WTC11 (cell line): ENCODE data around the gene CNTLN. TPM values are rescaled to one million over a fixed set of nuclear protein-coding genes. Genes with fewer than 3 reads are reported as not detected.

Source experiments
- ATAC-seq: fragments of 200-7000 bp; cut with Tn5 transposase; 2 replicates; pipeline ENCODE4 v1.10.0; 2021; ENCODE audit warnings: mild to moderate bottlenecking, moderate library complexity
- CTCF ChIA-PET: fragments of 300-600 bp; sonication (Branson Sonifier 250); formaldehyde crosslinking; loops from one replicate; lab custom pipeline; 2021; ENCODE audit warnings: antibody characterized with exemption; lab: Charles Lee
- POLR2A ChIA-PET: fragments of 350-600 bp; sonication (Branson Sonifier 250); formaldehyde crosslinking; loops from one replicate; lab custom pipeline; 2021; ENCODE audit warnings: antibody characterized with exemption; lab: Charles Lee
- DNase-seq: peaks from one replicate; pipeline ENCODE4 v3.0.0; 2021; ENCODE audit warnings: low spot score
- H3K27ac Mint-ChIP-seq: 2 replicates; pipeline ENCODE4 v1.8.0; 2021; ENCODE audit warnings: mixed read lengths
- H3K27me3 Mint-ChIP-seq: 2 replicates; pipeline ENCODE4 v1.8.0; 2021; ENCODE audit warnings: low read depth, mild to moderate bottlenecking, moderate library complexity, mixed read lengths
- H3K36me3 Mint-ChIP-seq: 2 replicates; pipeline ENCODE4 v1.8.0; 2021; ENCODE audit warnings: mixed read lengths
- H3K4me1 Mint-ChIP-seq: 2 replicates; pipeline ENCODE4 v1.8.0; 2022; ENCODE audit warnings: mixed read lengths
- H3K4me3 Mint-ChIP-seq: 2 replicates; pipeline ENCODE4 v1.8.0; 2021; ENCODE audit warnings: mild to moderate bottlenecking, moderate library complexity, mixed read lengths
- H3K9me3 Mint-ChIP-seq: 2 replicates; pipeline ENCODE4 v1.8.0; 2021; ENCODE audit warnings: mixed read lengths
- CREM ChIP-seq: sonication (generic); formaldehyde crosslinking; IDR thresholded peaks from 2 replicates; pipeline ENCODE4 v1.8.1; 2022; ENCODE audit warnings: mild to moderate bottlenecking, missing genetic modification reagents, moderate library complexity
- ESRRA ChIP-seq: sonication (generic); formaldehyde crosslinking; IDR thresholded peaks from 2 replicates; pipeline ENCODE4 v1.8.1; 2022; ENCODE audit warnings: mild to moderate bottlenecking, missing genetic modification reagents, borderline replicate concordance
- FOXP1 ChIP-seq: sonication (generic); formaldehyde crosslinking; IDR thresholded peaks from 2 replicates; pipeline ENCODE4 v1.8.0; 2022; ENCODE audit warnings: missing genetic modification reagents, mild to moderate bottlenecking, moderate library complexity, borderline replicate concordance
- HMGA2 ChIP-seq: fragments of 250-450 bp; sonication (Bioruptor Pico); IDR thresholded peaks from 2 replicates; pipeline ENCODE4 v1.4.0; 2021; ENCODE audit warnings: mild to moderate bottlenecking, moderate library complexity
- JAZF1 ChIP-seq: fragments of 250-450 bp; sonication (Bioruptor Pico); IDR thresholded peaks from 2 replicates; pipeline ENCODE4 v1.9.0; 2021; ENCODE audit warnings: moderate library complexity, mild to moderate bottlenecking, inconsistent platforms
- NR1H2 ChIP-seq: sonication (generic); formaldehyde crosslinking; IDR thresholded peaks from 2 replicates; pipeline ENCODE4 v1.9.0; 2021; ENCODE audit warnings: mild to moderate bottlenecking, moderate library complexity, missing genetic modification reagents
- NR2C2 ChIP-seq: sonication (generic); formaldehyde crosslinking; IDR thresholded peaks from 2 replicates; pipeline ENCODE4 v1.8.0; 2022; ENCODE audit warnings: mild to moderate bottlenecking, missing genetic modification reagents
- RELA ChIP-seq: sonication (generic); formaldehyde crosslinking; IDR thresholded peaks from 2 replicates; pipeline ENCODE4 v1.8.1; 2022; ENCODE audit warnings: missing genetic modification reagents, mild to moderate bottlenecking, borderline replicate concordance
- SP1 ChIP-seq: sonication (generic); formaldehyde crosslinking; conservative IDR thresholded peaks from 2 replicates; pipeline ENCODE4 v1.8.1; 2022; ENCODE audit warnings: missing genetic modification reagents
- TEAD1 ChIP-seq: sonication (generic); formaldehyde crosslinking; IDR thresholded peaks from 2 replicates; pipeline ENCODE4 v1.8.0; 2022; ENCODE audit warnings: mild to moderate bottlenecking, missing genetic modification reagents
- ZNF232 ChIP-seq: sonication (generic); formaldehyde crosslinking; IDR thresholded peaks from 2 replicates; pipeline ENCODE4 v1.8.0; 2022; ENCODE audit warnings: mild to moderate bottlenecking, missing genetic modification reagents
- ZNF416 ChIP-seq: fragments of 250-450 bp; sonication (Bioruptor Pico); IDR thresholded peaks from 2 replicates; pipeline ENCODE4 v1.9.0; 2021; ENCODE audit warnings: mild to moderate bottlenecking, inconsistent platforms
- total RNA-seq: library from RNA; stranded (reverse); gene quantifications from 3 replicates; pipeline ENCODE4 v1.2.3, GENCODE V29; 2021
- TF ChIP-seq, protein P1 (sequence below): sonication (generic); formaldehyde crosslinking; IDR thresholded peaks from 2 replicates; pipeline ENCODE4 v1.8.0; 2023; ENCODE audit warnings: missing genetic modification reagents, mild to moderate bottlenecking, borderline replicate concordance
- TF ChIP-seq, protein P2 (sequence below): sonication (generic); formaldehyde crosslinking; IDR thresholded peaks from 2 replicates; pipeline ENCODE4 v1.8.0; 2023; ENCODE audit warnings: missing genetic modification reagents
- TF ChIP-seq, protein P3 (sequence below): sonication (generic); formaldehyde crosslinking; IDR thresholded peaks from 2 replicates; pipeline ENCODE4 v1.8.1; 2022; ENCODE audit warnings: low read depth, missing genetic modification reagents, borderline replicate concordance
- TF ChIP-seq, protein P4 (sequence below): sonication (generic); formaldehyde crosslinking; IDR thresholded peaks from 2 replicates; pipeline ENCODE4 v1.8.1; 2023; ENCODE audit warnings: mild to moderate bottlenecking, moderate library complexity, missing genetic modification reagents
- TF ChIP-seq, protein P5 (sequence below): fragments of 250-450 bp; sonication (Bioruptor Pico); IDR thresholded peaks from 2 replicates; pipeline ENCODE4 v2.1.2; 2022; ENCODE audit warnings: mild to moderate bottlenecking, moderate library complexity
- TF ChIP-seq, protein P6 (sequence below): fragments of 250-450 bp; sonication (Bioruptor Pico); IDR thresholded peaks from 2 replicates; pipeline ENCODE4 v1.8.0; 2021; ENCODE audit warnings: mild to moderate bottlenecking
- TF ChIP-seq, protein P7 (sequence below): fragments of 250-450 bp; sonication (Bioruptor Pico); IDR thresholded peaks from 2 replicates; pipeline ENCODE4 v1.9.0; 2021; ENCODE audit warnings: mild to moderate bottlenecking, borderline replicate concordance

CNTLN gene
- total RNA-seq, 1 experiment from 2014 or later = 13.4 TPM

DNA sequence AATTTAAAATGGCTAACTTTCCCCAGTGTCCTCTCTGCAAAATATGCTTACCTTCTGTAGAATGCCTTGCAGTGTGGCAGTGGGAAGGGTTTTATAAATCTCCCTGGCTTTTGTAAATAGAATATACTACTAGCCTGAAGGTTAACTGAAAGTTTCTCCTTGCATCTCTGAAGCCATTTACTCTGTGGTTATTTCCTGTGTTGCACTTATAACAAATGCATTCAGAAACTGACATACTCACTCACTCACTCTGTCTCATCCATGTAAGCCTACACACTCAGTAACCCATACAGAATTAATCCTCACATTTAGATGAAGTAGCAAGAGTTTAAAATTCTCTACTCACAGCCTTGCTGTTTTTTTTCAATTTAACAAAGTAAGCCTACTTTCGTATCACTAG lies 356.9 kb downstream of the CNTLN start (continued):
- TF ChIP-seq, protein P1, sequence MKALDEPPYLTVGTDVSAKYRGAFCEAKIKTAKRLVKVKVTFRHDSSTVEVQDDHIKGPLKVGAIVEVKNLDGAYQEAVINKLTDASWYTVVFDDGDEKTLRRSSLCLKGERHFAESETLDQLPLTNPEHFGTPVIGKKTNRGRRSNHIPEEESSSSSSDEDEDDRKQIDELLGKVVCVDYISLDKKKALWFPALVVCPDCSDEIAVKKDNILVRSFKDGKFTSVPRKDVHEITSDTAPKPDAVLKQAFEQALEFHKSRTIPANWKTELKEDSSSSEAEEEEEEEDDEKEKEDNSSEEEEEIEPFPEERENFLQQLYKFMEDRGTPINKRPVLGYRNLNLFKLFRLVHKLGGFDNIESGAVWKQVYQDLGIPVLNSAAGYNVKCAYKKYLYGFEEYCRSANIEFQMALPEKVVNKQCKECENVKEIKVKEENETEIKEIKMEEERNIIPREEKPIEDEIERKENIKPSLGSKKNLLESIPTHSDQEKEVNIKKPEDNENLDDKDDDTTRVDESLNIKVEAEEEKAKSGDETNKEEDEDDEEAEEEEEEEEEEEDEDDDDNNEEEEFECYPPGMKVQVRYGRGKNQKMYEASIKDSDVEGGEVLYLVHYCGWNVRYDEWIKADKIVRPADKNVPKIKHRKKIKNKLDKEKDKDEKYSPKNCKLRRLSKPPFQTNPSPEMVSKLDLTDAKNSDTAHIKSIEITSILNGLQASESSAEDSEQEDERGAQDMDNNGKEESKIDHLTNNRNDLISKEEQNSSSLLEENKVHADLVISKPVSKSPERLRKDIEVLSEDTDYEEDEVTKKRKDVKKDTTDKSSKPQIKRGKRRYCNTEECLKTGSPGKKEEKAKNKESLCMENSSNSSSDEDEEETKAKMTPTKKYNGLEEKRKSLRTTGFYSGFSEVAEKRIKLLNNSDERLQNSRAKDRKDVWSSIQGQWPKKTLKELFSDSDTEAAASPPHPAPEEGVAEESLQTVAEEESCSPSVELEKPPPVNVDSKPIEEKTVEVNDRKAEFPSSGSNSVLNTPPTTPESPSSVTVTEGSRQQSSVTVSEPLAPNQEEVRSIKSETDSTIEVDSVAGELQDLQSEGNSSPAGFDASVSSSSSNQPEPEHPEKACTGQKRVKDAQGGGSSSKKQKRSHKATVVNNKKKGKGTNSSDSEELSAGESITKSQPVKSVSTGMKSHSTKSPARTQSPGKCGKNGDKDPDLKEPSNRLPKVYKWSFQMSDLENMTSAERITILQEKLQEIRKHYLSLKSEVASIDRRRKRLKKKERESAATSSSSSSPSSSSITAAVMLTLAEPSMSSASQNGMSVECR (CRISPR knock-in tag) = no peak
- TF ChIP-seq CREM (CRISPR knock-in tag) = no peak
- TF ChIP-seq, protein P2, sequence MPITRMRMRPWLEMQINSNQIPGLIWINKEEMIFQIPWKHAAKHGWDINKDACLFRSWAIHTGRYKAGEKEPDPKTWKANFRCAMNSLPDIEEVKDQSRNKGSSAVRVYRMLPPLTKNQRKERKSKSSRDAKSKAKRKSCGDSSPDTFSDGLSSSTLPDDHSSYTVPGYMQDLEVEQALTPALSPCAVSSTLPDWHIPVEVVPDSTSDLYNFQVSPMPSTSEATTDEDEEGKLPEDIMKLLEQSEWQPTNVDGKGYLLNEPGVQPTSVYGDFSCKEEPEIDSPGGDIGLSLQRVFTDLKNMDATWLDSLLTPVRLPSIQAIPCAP = no peak
- no peak for TF ChIP-seq NR1H2
- TF ChIP-seq NR2C2 (CRISPR knock-in tag) = no peak
- TF ChIP-seq SP1 (CRISPR knock-in tag) = no peak
- TF ChIP-seq, protein P3, sequence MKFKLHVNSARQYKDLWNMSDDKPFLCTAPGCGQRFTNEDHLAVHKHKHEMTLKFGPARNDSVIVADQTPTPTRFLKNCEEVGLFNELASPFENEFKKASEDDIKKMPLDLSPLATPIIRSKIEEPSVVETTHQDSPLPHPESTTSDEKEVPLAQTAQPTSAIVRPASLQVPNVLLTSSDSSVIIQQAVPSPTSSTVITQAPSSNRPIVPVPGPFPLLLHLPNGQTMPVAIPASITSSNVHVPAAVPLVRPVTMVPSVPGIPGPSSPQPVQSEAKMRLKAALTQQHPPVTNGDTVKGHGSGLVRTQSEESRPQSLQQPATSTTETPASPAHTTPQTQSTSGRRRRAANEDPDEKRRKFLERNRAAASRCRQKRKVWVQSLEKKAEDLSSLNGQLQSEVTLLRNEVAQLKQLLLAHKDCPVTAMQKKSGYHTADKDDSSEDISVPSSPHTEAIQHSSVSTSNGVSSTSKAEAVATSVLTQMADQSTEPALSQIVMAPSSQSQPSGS (CRISPR knock-in tag) = no peak

DNA sequence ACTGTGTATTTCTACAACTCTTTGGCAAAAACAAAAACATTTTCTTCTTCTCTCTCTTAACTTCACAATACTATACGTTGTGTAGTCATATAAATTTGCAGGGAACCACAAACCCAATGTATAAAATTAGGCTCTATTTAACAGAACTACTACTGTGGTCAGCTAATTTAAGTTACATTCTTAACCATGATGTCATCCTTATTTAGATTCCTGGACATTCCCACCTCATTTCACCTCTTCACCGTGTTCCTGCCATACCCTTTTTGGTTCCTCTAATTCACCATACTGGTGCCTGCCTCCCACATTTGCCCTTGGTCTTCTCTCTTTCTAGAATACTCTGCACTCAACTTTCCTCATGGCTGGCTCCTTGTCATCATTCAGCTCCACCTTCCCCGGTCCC lies 368.4 kb downstream of the CNTLN start:
- Mint-ChIP-seq H3K27ac (no peak overlapping the region), H3K9me3 (peaks cover 6% of the 10 kb centered on the region; the same call in 1 of the 2 replicates), H3K4me1 (no peaks in the 10 kb centered on the region), H3K36me3 (no peaks in the 10 kb centered on the region), H3K27me3 (no peaks in the 10 kb centered on the region), H3K4me3 (no peak overlapping the region)
- no peak for DNase-seq
- CTCF ChIA-PET = no interaction called here
- TF ChIP-seq NR2C2 (CRISPR knock-in tag) (no peak), TEAD1 (no peak), ZNF232 (CRISPR knock-in tag) (no peak), JAZF1 (CRISPR knock-in tag) (no peak), HMGA2 (no peak), ESRRA (no peak), RELA (CRISPR knock-in tag) (no peak), ZNF416 (CRISPR knock-in tag) (no peak), FOXP1 (no peak)
- TF ChIP-seq, protein P4, sequence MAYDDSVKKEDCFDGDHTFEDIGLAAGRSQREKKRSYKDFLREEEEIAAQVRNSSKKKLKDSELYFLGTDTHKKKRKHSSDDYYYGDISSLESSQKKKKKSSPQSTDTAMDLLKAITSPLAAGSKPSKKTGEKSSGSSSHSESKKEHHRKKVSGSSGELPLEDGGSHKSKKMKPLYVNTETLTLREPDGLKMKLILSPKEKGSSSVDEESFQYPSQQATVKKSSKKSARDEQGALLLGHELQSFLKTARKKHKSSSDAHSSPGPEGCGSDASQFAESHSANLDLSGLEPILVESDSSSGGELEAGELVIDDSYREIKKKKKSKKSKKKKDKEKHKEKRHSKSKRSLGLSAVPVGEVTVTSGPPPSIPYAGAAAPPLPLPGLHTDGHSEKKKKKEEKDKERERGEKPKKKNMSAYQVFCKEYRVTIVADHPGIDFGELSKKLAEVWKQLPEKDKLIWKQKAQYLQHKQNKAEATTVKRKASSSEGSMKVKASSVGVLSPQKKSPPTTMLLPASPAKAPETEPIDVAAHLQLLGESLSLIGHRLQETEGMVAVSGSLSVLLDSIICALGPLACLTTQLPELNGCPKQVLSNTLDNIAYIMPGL (CRISPR knock-in tag) = no peak
- TF ChIP-seq, protein P2 = no peak
- TF ChIP-seq, protein P5, sequence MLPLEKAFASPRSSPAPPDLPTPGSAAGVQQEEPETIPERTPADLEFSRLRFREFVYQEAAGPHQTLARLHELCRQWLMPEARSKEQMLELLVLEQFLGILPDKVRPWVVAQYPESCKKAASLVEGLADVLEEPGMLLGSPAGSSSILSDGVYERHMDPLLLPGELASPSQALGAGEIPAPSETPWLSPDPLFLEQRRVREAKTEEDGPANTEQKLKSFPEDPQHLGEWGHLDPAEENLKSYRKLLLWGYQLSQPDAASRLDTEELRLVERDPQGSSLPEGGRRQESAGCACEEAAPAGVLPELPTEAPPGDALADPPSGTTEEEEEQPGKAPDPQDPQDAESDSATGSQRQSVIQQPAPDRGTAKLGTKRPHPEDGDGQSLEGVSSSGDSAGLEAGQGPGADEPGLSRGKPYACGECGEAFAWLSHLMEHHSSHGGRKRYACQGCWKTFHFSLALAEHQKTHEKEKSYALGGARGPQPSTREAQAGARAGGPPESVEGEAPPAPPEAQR (CRISPR knock-in tag) = no peak
- TF ChIP-seq, protein P6, sequence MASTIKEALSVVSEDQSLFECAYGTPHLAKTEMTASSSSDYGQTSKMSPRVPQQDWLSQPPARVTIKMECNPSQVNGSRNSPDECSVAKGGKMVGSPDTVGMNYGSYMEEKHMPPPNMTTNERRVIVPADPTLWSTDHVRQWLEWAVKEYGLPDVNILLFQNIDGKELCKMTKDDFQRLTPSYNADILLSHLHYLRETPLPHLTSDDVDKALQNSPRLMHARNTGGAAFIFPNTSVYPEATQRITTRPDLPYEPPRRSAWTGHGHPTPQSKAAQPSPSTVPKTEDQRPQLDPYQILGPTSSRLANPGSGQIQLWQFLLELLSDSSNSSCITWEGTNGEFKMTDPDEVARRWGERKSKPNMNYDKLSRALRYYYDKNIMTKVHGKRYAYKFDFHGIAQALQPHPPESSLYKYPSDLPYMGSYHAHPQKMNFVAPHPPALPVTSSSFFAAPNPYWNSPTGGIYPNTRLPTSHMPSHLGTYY (CRISPR knock-in tag) = no peak
- TF ChIP-seq, protein P7, sequence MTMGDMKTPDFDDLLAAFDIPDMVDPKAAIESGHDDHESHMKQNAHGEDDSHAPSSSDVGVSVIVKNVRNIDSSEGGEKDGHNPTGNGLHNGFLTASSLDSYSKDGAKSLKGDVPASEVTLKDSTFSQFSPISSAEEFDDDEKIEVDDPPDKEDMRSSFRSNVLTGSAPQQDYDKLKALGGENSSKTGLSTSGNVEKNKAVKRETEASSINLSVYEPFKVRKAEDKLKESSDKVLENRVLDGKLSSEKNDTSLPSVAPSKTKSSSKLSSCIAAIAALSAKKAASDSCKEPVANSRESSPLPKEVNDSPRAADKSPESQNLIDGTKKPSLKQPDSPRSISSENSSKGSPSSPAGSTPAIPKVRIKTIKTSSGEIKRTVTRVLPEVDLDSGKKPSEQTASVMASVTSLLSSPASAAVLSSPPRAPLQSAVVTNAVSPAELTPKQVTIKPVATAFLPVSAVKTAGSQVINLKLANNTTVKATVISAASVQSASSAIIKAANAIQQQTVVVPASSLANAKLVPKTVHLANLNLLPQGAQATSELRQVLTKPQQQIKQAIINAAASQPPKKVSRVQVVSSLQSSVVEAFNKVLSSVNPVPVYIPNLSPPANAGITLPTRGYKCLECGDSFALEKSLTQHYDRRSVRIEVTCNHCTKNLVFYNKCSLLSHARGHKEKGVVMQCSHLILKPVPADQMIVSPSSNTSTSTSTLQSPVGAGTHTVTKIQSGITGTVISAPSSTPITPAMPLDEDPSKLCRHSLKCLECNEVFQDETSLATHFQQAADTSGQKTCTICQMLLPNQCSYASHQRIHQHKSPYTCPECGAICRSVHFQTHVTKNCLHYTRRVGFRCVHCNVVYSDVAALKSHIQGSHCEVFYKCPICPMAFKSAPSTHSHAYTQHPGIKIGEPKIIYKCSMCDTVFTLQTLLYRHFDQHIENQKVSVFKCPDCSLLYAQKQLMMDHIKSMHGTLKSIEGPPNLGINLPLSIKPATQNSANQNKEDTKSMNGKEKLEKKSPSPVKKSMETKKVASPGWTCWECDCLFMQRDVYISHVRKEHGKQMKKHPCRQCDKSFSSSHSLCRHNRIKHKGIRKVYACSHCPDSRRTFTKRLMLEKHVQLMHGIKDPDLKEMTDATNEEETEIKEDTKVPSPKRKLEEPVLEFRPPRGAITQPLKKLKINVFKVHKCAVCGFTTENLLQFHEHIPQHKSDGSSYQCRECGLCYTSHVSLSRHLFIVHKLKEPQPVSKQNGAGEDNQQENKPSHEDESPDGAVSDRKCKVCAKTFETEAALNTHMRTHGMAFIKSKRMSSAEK (CRISPR knock-in tag) = no peak
- ATAC-seq = no peak
- POLR2A ChIA-PET = no interaction called here
